Measurements from ENCODE around the gene PACS1. TPM values are rescaled to one million over a fixed set of nuclear protein-coding genes. Genes with fewer than 3 reads are reported as not detected.
A peak's percentile ranks its signal among the peaks of the same experiment; 100 is the strongest.

Gene PACS1
- total and polyA plus RNA-seq, 8 donors: 14.7 to 269 (median 51.0) TPM

GRCh38 chr11:66047541-66048365, 22.3 kb upstream of the PACS1 start:
- Histone ChIP-seq H3K27me3 (peaks cover 0 to 37% (median 19%) of the 10 kb centered on the region in 3 donors), H3K27ac (no peak overlapping the region), H3K9me3 (no peaks in the 10 kb centered on the region), H3K36me3 (no peaks in the 10 kb centered on the region), H3K4me3 (no peak overlapping the region), H3K4me1 (peaks cover 20 to 30% (median 27%) of the 10 kb centered on the region in 4 donors)
- TF ChIP-seq, protein P1, sequence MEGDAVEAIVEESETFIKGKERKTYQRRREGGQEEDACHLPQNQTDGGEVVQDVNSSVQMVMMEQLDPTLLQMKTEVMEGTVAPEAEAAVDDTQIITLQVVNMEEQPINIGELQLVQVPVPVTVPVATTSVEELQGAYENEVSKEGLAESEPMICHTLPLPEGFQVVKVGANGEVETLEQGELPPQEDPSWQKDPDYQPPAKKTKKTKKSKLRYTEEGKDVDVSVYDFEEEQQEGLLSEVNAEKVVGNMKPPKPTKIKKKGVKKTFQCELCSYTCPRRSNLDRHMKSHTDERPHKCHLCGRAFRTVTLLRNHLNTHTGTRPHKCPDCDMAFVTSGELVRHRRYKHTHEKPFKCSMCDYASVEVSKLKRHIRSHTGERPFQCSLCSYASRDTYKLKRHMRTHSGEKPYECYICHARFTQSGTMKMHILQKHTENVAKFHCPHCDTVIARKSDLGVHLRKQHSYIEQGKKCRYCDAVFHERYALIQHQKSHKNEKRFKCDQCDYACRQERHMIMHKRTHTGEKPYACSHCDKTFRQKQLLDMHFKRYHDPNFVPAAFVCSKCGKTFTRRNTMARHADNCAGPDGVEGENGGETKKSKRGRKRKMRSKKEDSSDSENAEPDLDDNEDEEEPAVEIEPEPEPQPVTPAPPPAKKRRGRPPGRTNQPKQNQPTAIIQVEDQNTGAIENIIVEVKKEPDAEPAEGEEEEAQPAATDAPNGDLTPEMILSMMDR (IDR thresholded peaks at IDR 0.05): no peak
- TF ChIP-seq POLR2A (IDR thresholded peaks at IDR 0.05): no peak
- TF ChIP-seq POLR2AphosphoS5 (IDR thresholded peaks at IDR 0.05): no peak
- TF ChIP-seq EP300 (IDR thresholded peaks at IDR 0.05): no peak
- 74 to 85% (median 75%) methylated on average over 9 to 11 of the region's 11 CpGs for WGBS, 5 donors
- intact Hi-C loops (cut with DNase I; ENCODE audit: low total_unique reads): no loop called here
- DNase-seq: no peak

GRCh38 chr11:66048547-66049323, 21.3 kb upstream of the PACS1 start, which contains the start of gene GAL3ST3:
GAL3ST3 (minus strand) TSS chr11:66049161; CDS start chr11:66045415, 3,746 bp downstream.
- peak in 1 of 2 donors; percentile 63 for DNase-seq
- Histone ChIP-seq H3K27ac (no peak within 1 kb of the TSS), H3K4me1 (peaks cover 30 to 40% (median 37%) of the 10 kb centered on the region in 4 donors), H3K9me3 (no peaks in the 10 kb centered on the region), H3K4me3 (no peak within 1 kb of the TSS), H3K27me3 (peaks cover 0 to 37% (median 19%) of the 10 kb centered on the region in 3 donors), H3K36me3 (peaks cover 0 to 4% (median 1%) of the 10 kb centered on the region in 4 donors)
- intact Hi-C loops (cut with DNase I; ENCODE audit: low total_unique reads): no loop called here
- 12 to 25% (median 13%) methylated on average over 20 to 39 of the region's 39 CpGs for WGBS, 5 donors
- TF ChIP-seq, protein P1 (IDR thresholded peaks at IDR 0.05): no peak
- TF ChIP-seq POLR2AphosphoS5 (IDR thresholded peaks at IDR 0.05): no peak
- no peak for TF ChIP-seq POLR2A (IDR thresholded peaks at IDR 0.05)
- no peak for TF ChIP-seq EP300 (IDR thresholded peaks at IDR 0.05)

DNA sequence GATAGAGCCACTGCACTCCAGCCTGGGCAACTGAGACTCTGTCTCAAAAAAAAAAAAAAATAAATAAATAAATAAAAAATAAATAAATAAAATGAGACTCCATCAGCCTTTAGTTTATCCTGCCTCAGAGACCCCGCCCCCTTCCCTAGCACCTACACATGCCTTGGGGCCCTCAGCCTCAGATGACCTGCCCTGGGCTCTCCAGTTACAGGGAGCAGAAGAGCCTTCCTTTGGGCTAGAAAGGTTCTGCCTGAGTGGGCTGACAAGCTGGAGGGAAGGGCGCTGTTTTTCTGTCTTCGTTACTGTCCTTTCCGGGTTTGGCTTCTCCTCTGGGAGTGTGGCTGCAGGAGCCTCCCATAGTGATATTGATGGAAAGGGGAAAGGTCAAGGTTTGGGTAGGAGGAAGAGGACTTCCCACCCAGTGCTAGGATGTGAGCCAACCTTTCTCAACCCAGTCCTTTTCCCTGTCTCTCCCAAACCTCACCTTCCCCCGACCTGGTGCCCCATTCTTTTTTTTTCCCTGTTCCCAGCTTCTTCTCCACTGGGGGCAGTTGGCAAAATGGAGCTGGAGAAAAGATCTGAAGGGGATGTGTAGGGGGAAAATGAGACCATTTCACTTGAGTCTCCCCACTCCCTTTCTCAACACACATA, 19.4 kb upstream of the PACS1 start:
- Histone ChIP-seq H3K9me3 (no peaks in the 10 kb centered on the region), H3K36me3 (peaks cover 15 to 24% (median 20%) of the 10 kb centered on the region in 4 donors), H3K4me1 (peaks cover 28 to 50% (median 35%) of the 10 kb centered on the region in 4 donors), H3K27me3 (peaks cover 0 to 37% (median 19%) of the 10 kb centered on the region in 3 donors), H3K4me3 (no peak overlapping the region), H3K27ac (peak overlapping the region in 4 of 5 donors; percentile 86 to 94 (median 88))
- TF ChIP-seq EP300 (IDR thresholded peaks at IDR 0.05) (no peak), POLR2A (IDR thresholded peaks at IDR 0.05) (no peak), POLR2AphosphoS5 (IDR thresholded peaks at IDR 0.05) (no peak)
- TF ChIP-seq, protein P1 (IDR thresholded peaks at IDR 0.05): no peak
- intact Hi-C loops (cut with DNase I; ENCODE audit: low total_unique reads): no loop called here
- no peak for DNase-seq
- 81 to 93% (median 85%) methylated on average over 5 of the region's 5 CpGs for WGBS, 5 donors

DNA sequence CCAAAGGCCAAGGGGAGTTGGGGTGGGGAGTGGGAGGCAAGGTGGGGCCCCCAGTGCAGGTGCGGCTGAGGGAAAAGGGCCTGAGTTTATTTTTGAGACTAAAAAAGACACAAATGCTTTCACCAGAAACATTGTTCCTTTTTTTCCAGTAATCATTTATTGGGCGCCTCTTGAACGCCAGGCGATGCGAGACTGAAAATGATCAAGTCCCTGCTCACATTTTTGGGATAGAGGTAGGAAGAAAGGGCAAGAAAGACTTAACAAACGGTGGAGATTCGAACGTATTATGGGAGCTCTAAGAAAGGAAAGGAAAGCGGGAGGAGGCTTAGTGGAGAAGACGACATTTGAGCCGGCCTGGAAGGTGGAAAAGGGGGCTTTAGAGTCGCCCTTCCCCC, 18.7 kb upstream of the PACS1 start:
- intact Hi-C loops (cut with DNase I; ENCODE audit: low total_unique reads): no loop called here
- 20 to 24% (median 21%) methylated on average over 12 of the region's 12 CpGs for WGBS, 5 donors
- Histone ChIP-seq H3K27me3 (peaks cover 0 to 36% (median 19%) of the 10 kb centered on the region in 3 donors), H3K4me1 (peaks cover 28 to 50% (median 35%) of the 10 kb centered on the region in 4 donors), H3K27ac (peak overlapping the region; percentile 80 to 94 (median 86)), H3K9me3 (no peaks in the 10 kb centered on the region), H3K4me3 (peak overlapping the region; percentile 72 to 98 (median 94)), H3K36me3 (peaks cover 21 to 30% (median 26%) of the 10 kb centered on the region in 4 donors)
- TF ChIP-seq POLR2A (IDR thresholded peaks at IDR 0.05) (no peak), POLR2AphosphoS5 (IDR thresholded peaks at IDR 0.05) (no peak)
- no peak for DNase-seq

Measured in stomach (tissue), 9 donors.